K562 (cell line): ENCODE data around the gene EXOC4. TPM values are rescaled to one million over a fixed set of nuclear protein-coding genes. Genes with fewer than 3 reads are reported as not detected.

Experiments
- ATAC-seq: fragments of 200-7000 bp; cut with Tn5 transposase; 3 replicates; pipeline ENCODE4 v1.9.1; 2020; ENCODE audit warnings: moderate library complexity
- BruUV-seq: library from RNA; stranded (reverse); fragments of 400-500 nt; replicated peaks from 2 replicates; lab custom pipeline; 2021; lab: Mats Ljungman, UMichigan
- CTCF ChIA-PET: fragments of 300-600 bp; formaldehyde crosslinking; extraction: SDS; loops from one replicate; lab custom pipeline; 2021; ENCODE audit warnings: low intra/inter-chr PET ratio; lab: Yijun Ruan, JAX
- POLR2A ChIA-PET: fragments of 300-600, 350-650 bp; sonication (Branson Sonifier 250); formaldehyde crosslinking; extraction: SDS; loops from one replicate; lab custom pipeline; 2021; ENCODE audit warnings: antibody characterized with exemption, inconsistent platforms; lab: Yijun Ruan, JAX
- DNase-seq, 4 experiments: peaks; one replicate each; pipeline versions ENCODE4 v3.0.0 to v3.0.0-alpha.2; 2011 to 2018; ENCODE audit warnings: low spot score in 3 of 4, mixed read lengths in 3 of 4; ENCODE audit errors: extremely low read depth in 1 of 4
- FAIRE-seq: peaks from 2 replicates; lab custom pipeline; 2011; peaks lifted over from hg19 to GRCh38; lab: Jason Lieb, UNC
- H2AFZ ChIP-seq: 2 replicates; pipeline ENCODE4 v1.6.0; 2011; ENCODE audit warnings: low read depth, low read length, control low read depth, inconsistent platforms
- H3K27ac ChIP-seq: fragments of 200-600 bp; 3 replicates; pipeline ENCODE4 v1.8.0; 2011; ENCODE audit warnings: low read depth, mild to moderate bottlenecking, control low read depth, inconsistent platforms, low read length, moderate library complexity, mixed read lengths; ENCODE audit errors: extremely low read depth
- H3K27me3 ChIP-seq, 2 experiments: fragments of 300-600 bp in 1 of 2; 2 replicates in 1 of 2; 3 replicates in 1 of 2; pipeline versions ENCODE4 v1.6.0 to v1.8.0; 2011; ENCODE audit warnings: inconsistent platforms in 2 of 2, low read length in 2 of 2, mild to moderate bottlenecking in 1 of 2, mixed read lengths in 1 of 2, moderate library complexity in 1 of 2; ENCODE audit not compliant: control insufficient read depth in 2 of 2, insufficient read depth in 2 of 2
- H3K36me3 ChIP-seq: fragments of 300-600 bp; 3 replicates; pipeline ENCODE4 v1.8.0; 2011; ENCODE audit warnings: mild to moderate bottlenecking, low read length, inconsistent platforms; ENCODE audit not compliant: control insufficient read depth, insufficient read depth
- H3K4me1 ChIP-seq, 2 experiments: fragments of 200-600 bp in 1 of 2; replicated peaks in 1 of 2; 2 replicates in 1 of 2; 3 replicates in 1 of 2; pipeline versions ENCODE4 v1.5.1 to v1.8.0; 2011; ENCODE audit warnings: inconsistent platforms in 2 of 2, low read length in 2 of 2, mild to moderate bottlenecking in 1 of 2, mixed read lengths in 1 of 2, moderate library complexity in 1 of 2; ENCODE audit not compliant: control insufficient read depth in 2 of 2, insufficient read depth in 2 of 2
- H3K4me2 ChIP-seq: 2 replicates; pipeline ENCODE4 v1.6.1; 2011; ENCODE audit warnings: low read length, control low read depth, inconsistent platforms, mixed read lengths; ENCODE audit not compliant: insufficient read depth
- H3K4me3 ChIP-seq: fragments of 200-600 bp; sonication (generic), shearing (Covaris generic); 2 replicates; pipeline ENCODE4 v1.5.1; 2016; ENCODE audit warnings: control low read depth, inconsistent platforms
- H3K79me2 ChIP-seq: fragments of 200-600 bp; 3 replicates; pipeline ENCODE4 v1.8.0; 2011; ENCODE audit warnings: low read length, inconsistent platforms; ENCODE audit not compliant: control insufficient read depth, insufficient read depth
- H3K9ac ChIP-seq, 2 experiments: 2 replicates each; pipeline versions ENCODE4 v1.6.0 to v1.6.1; 2011; ENCODE audit warnings: low read depth in 2 of 2, low read length in 2 of 2, control low read depth in 1 of 2, inconsistent platforms in 1 of 2, mild to moderate bottlenecking in 1 of 2, mixed read lengths in 1 of 2; ENCODE audit not compliant: insufficient read depth in 1 of 2
- H3K9me1 ChIP-seq: one replicate; pipeline ENCODE4 v1.6.0; 2011; ENCODE audit warnings: inconsistent platforms, mild to moderate bottlenecking, low read length, moderate library complexity; ENCODE audit not compliant: control insufficient read depth, insufficient read depth
- H3K9me3 ChIP-seq: replicated peaks from 2 replicates; pipeline ENCODE4 v1.5.1; 2011; ENCODE audit warnings: low read depth, low read length, inconsistent platforms; ENCODE audit not compliant: control insufficient read depth, insufficient read depth
- H4K20me1 ChIP-seq: replicated peaks from 2 replicates; pipeline ENCODE4 v1.6.1; 2011; ENCODE audit warnings: low read length, inconsistent platforms, mixed read lengths; ENCODE audit not compliant: control insufficient read depth, insufficient read depth
- BCL6 ChIP-seq: fragments of 250-450 bp; sonication (Bioruptor Pico); IDR thresholded peaks from 2 replicates; pipeline ENCODE4 v1.4.0; 2020
- CBX8 ChIP-seq: fragments of 200-600 bp; sonication (generic); IDR thresholded peaks from 2 replicates; pipeline ENCODE4 v1.6.1; 2012; ENCODE audit warnings: borderline replicate concordance, mixed run types, low read depth, mild to moderate bottlenecking, moderate library complexity, mixed read lengths, low read length, control low read depth, inconsistent platforms; ENCODE audit not compliant: poor library complexity, severe bottlenecking; ENCODE audit errors: extremely low read depth
- CC2D1A ChIP-seq: fragments of 450-650 bp; IDR thresholded peaks from 2 replicates; pipeline ENCODE4 v1.6.1; 2017; ENCODE audit warnings: mild to moderate bottlenecking
- ELF2 ChIP-seq: fragments of 250-450 bp; sonication (Bioruptor Pico); IDR thresholded peaks from 2 replicates; pipeline ENCODE4 v1.5.0; 2021; ENCODE audit warnings: mild to moderate bottlenecking
- FOXP1 ChIP-seq: sonication (generic); formaldehyde crosslinking; IDR thresholded peaks from 2 replicates; pipeline ENCODE4 v1.8.0; 2022; ENCODE audit warnings: mild to moderate bottlenecking, missing genetic modification reagents
- HNRNPH1 ChIP-seq: fragments of 200-400 bp; formaldehyde crosslinking; optimal IDR thresholded peaks from 2 replicates; pipeline ENCODE3; 2017; ENCODE audit warnings: low read depth, mild to moderate bottlenecking, low read length, moderate library complexity
- KDM4B ChIP-seq, 2 experiments: fragments of 450-650 bp in 1 of 2; sonication (generic) in 1 of 2; IDR thresholded peaks; 2 replicates each; pipeline ENCODE4 v1.6.1; 2016 to 2017; ENCODE audit warnings: borderline replicate concordance in 2 of 2, antibody characterized with exemption in 1 of 2, low read depth in 1 of 2, mild to moderate bottlenecking in 1 of 2
- NRF1 ChIP-seq, 2 experiments: fragments of 450-650 bp; IDR thresholded peaks in 1 of 2; conservative IDR thresholded peaks in 1 of 2; 2 replicates each; pipeline ENCODE4 v1.6.1; 2014; ENCODE audit warnings: mild to moderate bottlenecking in 2 of 2
- PCBP2 ChIP-seq: fragments of 200-400 bp; formaldehyde crosslinking; IDR thresholded peaks from 2 replicates; pipeline ENCODE4 v1.6.1; 2018; ENCODE audit warnings: low read length, low read depth, mild to moderate bottlenecking, moderate library complexity; ENCODE audit not compliant: poor library complexity, severe bottlenecking
- ZBTB5 ChIP-seq: fragments of 450-650 bp; IDR thresholded peaks from 2 replicates; pipeline ENCODE4 v1.6.1; 2017; ENCODE audit warnings: antibody characterized with exemption
- WGBS: fragments of 100-300 bp; shearing (Covaris generic); methylation state at CpG from one replicate; pipeline ENCODE4 v1.1.6; 2016; ENCODE audit warnings: low coverage, mixed read lengths; ENCODE audit not compliant: insufficient coverage; ENCODE audit errors: missing lambda C conversion rate; 5-methylcytosine and 5-hydroxymethylcytosine counted together
- in situ Hi-C: fragments of 300-500 bp; cut with MboI; formaldehyde crosslinking; loops from 4 replicates; pipeline ENCODE4 v1.15.0; 2018; ENCODE audit warnings: inconsistent platforms, mixed read lengths
- intact Hi-C: fragments of 100-400 bp; cut with micrococcal nuclease; formaldehyde crosslinking; loops from 2 replicates; pipeline ENCODE4 v1.14.2; 2022
- polyA plus RNA-seq, 8 experiments: library from polyadenylated mRNA; depleted of rRNA in 4 of 8; stranded (reverse) in 5 of 8; unstranded in 3 of 8; fragments of >200 nt; fragmentation: Nextera tagmentation in 2 of 8; fragmentation: Illumina TruSeq in 1 of 8; extraction: Ambion mirVana in 2 of 8; extraction: Trizol in 1 of 8; gene quantifications; 2 replicates each; pipeline versions ENCODE4 v1.2.1 to v1.2.3, GENCODE V29; 2011 to 2014; ENCODE audit warnings: inconsistent platforms in 1 of 8, missing spikeins in 1 of 8
- total RNA-seq, 7 experiments: library from RNA; depleted of rRNA in 6 of 7; stranded (reverse); fragments of >200 nt in 6 of 7; fragmentation: Illumina TruSeq in 2 of 7; extraction: Trizol in 2 of 7; gene quantifications; 2 replicates each; pipeline versions ENCODE4 v1.2.1 to v1.2.3, GENCODE V29; 2011 to 2021; ENCODE audit warnings: low replicate concordance in 1 of 7

The EXOC4 gene
- total and polyA plus RNA-seq, 9 of the 15 experiments (the other 6 are each of a cell fraction or from before 2014, with no cell fraction given) = 18.5 to 73.1 (median 46.6) TPM

- H4K20me1 ChIP-seq = no peaks in the 10 kb centered on the region
- H3K9me3 ChIP-seq = no peaks in the 10 kb centered on the region
- no peaks in the 10 kb centered on the region for H3K36me3 ChIP-seq
- TF ChIP-seq HNRNPH1 (no peak), CC2D1A (no peak), CBX8 (no peak), ELF2 (CRISPR knock-in tag) (no peak), PCBP2 (no peak), BCL6 (CRISPR knock-in tag) (no peak), NRF1 (conservative IDR thresholded peaks at IDR 0.05 in 1 of 2, IDR thresholded peaks at IDR 0.05 in 1 of 2) (no peak), KDM4B (IDR thresholded peaks at IDR 0.05; ENCODE audit: borderline replicate concordance in 2 of 2, low read depth in 1 of 2) (no peak), FOXP1 (no peak), ZBTB5 (no peak)
- H3K27ac ChIP-seq = no peak overlapping the region
- 49% methylated on average over 6 of the region's 6 CpGs for WGBS
- in situ Hi-C loops (no loop called here), intact Hi-C loops (no loop called here)
- no peak overlapping the region for H2AFZ ChIP-seq
- peaks cover 0 to under 1% of the 10 kb centered on the region in 2 experiments; a peak in 1 of 5 replicates for H3K4me1 ChIP-seq
- no peak overlapping the region for H3K9ac ChIP-seq
- no peak overlapping the region for H3K4me3 ChIP-seq
- no peaks in the 10 kb centered on the region for H3K9me1 ChIP-seq
- BruUV-seq = no TSS peak
- H3K27me3 ChIP-seq = no peaks in the 10 kb centered on the region
- H3K4me2 ChIP-seq = no peak overlapping the region
- POLR2A ChIA-PET = no interaction called here
- ATAC-seq (no peak), FAIRE-seq (no peak), DNase-seq (no peak)
- CTCF ChIA-PET = no interaction called here
- no peaks in the 10 kb centered on the region for H3K79me2 ChIP-seq
These were observed 571.3 kb downstream of the EXOC4 start for GRCh38 chr7:133824132-133824531.
